A673 (cell line): ENCODE results near the gene KIAA0825. TPM values are rescaled to one million over a fixed set of nuclear protein-coding genes. Genes with fewer than 3 reads are reported as not detected.
"Not testable (repeated sequence)": the region's sequence is repeated elsewhere in the genome, so short reads cannot be mapped to it uniquely, and the experiment has no call there.

Experiments used
- BruUV-seq: library from RNA; stranded (reverse); fragments of 400-500 nt; replicated peaks from 2 replicates; lab custom pipeline; 2021; lab: Mats Ljungman, UMichigan
- CTCF ChIA-PET: fragments of 300-600 bp; sonication (Branson Sonifier 250); formaldehyde crosslinking; loops from one replicate; lab custom pipeline; 2022; ENCODE audit warnings: antibody characterized with exemption; lab: Charles Lee
- POLR2A ChIA-PET: fragments of 300-600 bp; sonication (Branson Sonifier 250); formaldehyde crosslinking; loops from one replicate; lab custom pipeline; 2022; ENCODE audit warnings: antibody characterized with exemption; ENCODE audit not compliant: low non-redundant PET; lab: Charles Lee
- DNase-seq: peaks from one replicate; pipeline ENCODE4 v3.0.0-alpha.2; 2015; ENCODE audit warnings: low spot score
- H3K27ac ChIP-seq: fragments of 200-600 bp; sonication (generic); 2 replicates; pipeline ENCODE4 v1.5.1; 2016; ENCODE audit warnings: mixed run types, low read depth, mild to moderate bottlenecking, mixed read lengths, antibody characterized with exemption, low read length; ENCODE audit not compliant: poor library complexity, severe bottlenecking
- H3K27me3 ChIP-seq: fragments of 200-600 bp; sonication (generic); replicated peaks from 2 replicates; pipeline ENCODE4 v1.6.1; 2017; ENCODE audit warnings: mixed run types, low read depth, mild to moderate bottlenecking, mixed read lengths, antibody characterized with exemption, low read length; ENCODE audit not compliant: insufficient read depth, poor library complexity
- H3K36me3 ChIP-seq: fragments of 200-600 bp; sonication (generic); 2 replicates; pipeline ENCODE4 v1.6.1; 2016; ENCODE audit warnings: mixed run types, mild to moderate bottlenecking, mixed read lengths, antibody characterized with exemption, low read length; ENCODE audit not compliant: insufficient read depth, poor library complexity, severe bottlenecking
- H3K4me1 ChIP-seq: fragments of 200-600 bp; sonication (generic); 2 replicates; pipeline ENCODE4 v1.6.1; 2017; ENCODE audit warnings: mixed run types, mild to moderate bottlenecking, mixed read lengths, antibody characterized with exemption, low read length; ENCODE audit not compliant: insufficient read depth, poor library complexity, severe bottlenecking
- H3K4me3 ChIP-seq: fragments of 200-600 bp; sonication (generic); 2 replicates; pipeline ENCODE4 v1.5.1; 2016; ENCODE audit warnings: low read depth, mixed run types, mild to moderate bottlenecking, mixed read lengths, low read length; ENCODE audit not compliant: poor library complexity, severe bottlenecking
- H3K9me3 ChIP-seq: fragments of 200-600 bp; sonication (generic); 2 replicates; pipeline ENCODE4 v1.6.1; 2016; ENCODE audit warnings: mixed run types, low read depth, mild to moderate bottlenecking, mixed read lengths, antibody characterized with exemption, low read length; ENCODE audit not compliant: poor library complexity, severe bottlenecking
- CTCF ChIP-seq: fragments of 300-800, 200-600 bp; sonication (generic); conservative IDR thresholded peaks from 2 replicates; pipeline ENCODE4 v1.5.1; 2017; ENCODE audit warnings: low read depth, mild to moderate bottlenecking, antibody characterized with exemption, low read length, moderate library complexity, mixed read lengths
- EZH2 ChIP-seq: fragments of 200-600 bp; sonication (generic); IDR thresholded peaks from 2 replicates; pipeline ENCODE4 v1.6.1; 2017; ENCODE audit warnings: borderline replicate concordance, low read depth, mild to moderate bottlenecking, mixed read lengths, antibody characterized with exemption, low read length; ENCODE audit not compliant: poor library complexity, severe bottlenecking
- intact Hi-C: fragments of 100-400 bp; cut with micrococcal nuclease; formaldehyde crosslinking; loops from one replicate; pipeline ENCODE4 v1.10.0; 2022; ENCODE audit not compliant: unreplicated experiment
- total RNA-seq: library from RNA; stranded (reverse); gene quantifications from 2 replicates; pipeline ENCODE4 v1.2.3, GENCODE V29; 2021

Gene KIAA0825
- total RNA-seq, 1 experiment from 2014 or later: 1.2 TPM

GRCh38 chr5:94140300-94140699 lies 478.1 kb downstream of the KIAA0825 start:
- H3K9me3 ChIP-seq: no peaks in the 10 kb centered on the region
- no peaks in the 10 kb centered on the region for H3K27me3 ChIP-seq
- DNase-seq: no peak
- no peak for TF ChIP-seq CTCF
- TF ChIP-seq EZH2: no peak
- no peak overlapping the region for H3K27ac ChIP-seq
- no TSS peak for BruUV-seq
- POLR2A ChIA-PET: no interaction called here
- CTCF ChIA-PET: no interaction called here
- H3K4me1 ChIP-seq: no peaks in the 10 kb centered on the region
- H3K36me3 ChIP-seq: no peaks in the 10 kb centered on the region
- intact Hi-C loops: no loop called here
- H3K4me3 ChIP-seq: no peak overlapping the region

GRCh38 chr5:94130077-94130476 lies 488.3 kb downstream of the KIAA0825 start:
- CTCF ChIA-PET: no interaction called here
- DNase-seq: no peak
- no peak for TF ChIP-seq CTCF
- TF ChIP-seq EZH2: no peak
- no peaks in the 10 kb centered on the region for H3K4me1 ChIP-seq
- H3K36me3 ChIP-seq: no peaks in the 10 kb centered on the region
- H3K9me3 ChIP-seq: no peaks in the 10 kb centered on the region
- POLR2A ChIA-PET: no interaction called here
- no TSS peak for BruUV-seq
- no peak overlapping the region for H3K27ac ChIP-seq
- intact Hi-C loops: no loop called here
- H3K4me3 ChIP-seq: no peak overlapping the region
- no peaks in the 10 kb centered on the region for H3K27me3 ChIP-seq

GRCh38 chr5:94125107-94125506 lies 493.3 kb downstream of the KIAA0825 start:
- H3K27ac ChIP-seq: no peak overlapping the region
- H3K36me3 ChIP-seq: no peaks in the 10 kb centered on the region
- DNase-seq: no peak
- no peak for TF ChIP-seq CTCF
- TF ChIP-seq EZH2: no peak
- ChIA-PET CTCF (no interaction called here), POLR2A (no interaction called here)
- H3K27me3 ChIP-seq: no peaks in the 10 kb centered on the region
- BruUV-seq: no TSS peak
- H3K4me1 ChIP-seq: no peaks in the 10 kb centered on the region
- H3K4me3 ChIP-seq: no peak overlapping the region
- H3K9me3 ChIP-seq: no peaks in the 10 kb centered on the region
- intact Hi-C loops: no loop called here

GRCh38 chr5:94116317-94116716 lies 502.1 kb downstream of the KIAA0825 start:
- H3K27me3 ChIP-seq, H3K27ac ChIP-seq, H3K9me3 ChIP-seq, intact Hi-C loops, H3K4me3 ChIP-seq, H3K4me1 ChIP-seq, BruUV-seq, POLR2A ChIA-PET, CTCF ChIA-PET, H3K36me3 ChIP-seq, DNase-seq: not testable (repeated sequence)
